CD14-positive monocyte (primary cell): ENCODE results near the gene LENG1. TPM values are rescaled to one million over a fixed set of nuclear protein-coding genes. Genes with fewer than 3 reads are reported as not detected.

Experiments used
- DNase-seq, 3 donors: peaks; one replicate each; pipeline ENCODE4 v3.0.0-alpha.2; 2011 to 2022
- H2AFZ ChIP-seq: 2 replicates; pipeline ENCODE4 v1.6.0; 2012; ENCODE audit warnings: mild to moderate bottlenecking, low read depth, low read length, inconsistent platforms; ENCODE audit not compliant: insufficient read depth, poor library complexity, severe bottlenecking
- H3K27ac ChIP-seq, 2 donors: 1 replicate in 1 of 2; 2 replicates in 1 of 2; pipeline ENCODE4 v1.5.1; 2012 to 2013; ENCODE audit warnings: low read length in 2 of 2, control low read depth in 1 of 2, inconsistent platforms in 1 of 2, low read depth in 1 of 2, mild to moderate bottlenecking in 1 of 2
- H3K27me3 ChIP-seq, 2 donors: one replicate each; pipeline versions ENCODE4 v1.6.0 to v1.6.1; 2011 to 2013; ENCODE audit warnings: low read length in 2 of 2; ENCODE audit not compliant: control insufficient read depth in 2 of 2, insufficient read depth in 2 of 2
- H3K36me3 ChIP-seq, 2 donors: replicated peaks in 1 of 2; 1 replicate in 1 of 2; 2 replicates in 1 of 2; pipeline versions ENCODE4 v1.5.1 to v1.6.1; 2012 to 2013; ENCODE audit warnings: low read length in 2 of 2, control low read depth in 1 of 2, inconsistent platforms in 1 of 2, mild to moderate bottlenecking in 1 of 2; ENCODE audit not compliant: insufficient read depth in 2 of 2, control insufficient read depth in 1 of 2
- H3K4me1 ChIP-seq, 2 donors: 1 replicate in 1 of 2; 2 replicates in 1 of 2; pipeline versions ENCODE4 v1.5.1 to v1.6.1; 2012 to 2013; ENCODE audit warnings: low read length in 2 of 2, control low read depth in 1 of 2, inconsistent platforms in 1 of 2, mild to moderate bottlenecking in 1 of 2, moderate library complexity in 1 of 2; ENCODE audit not compliant: insufficient read depth in 2 of 2, control insufficient read depth in 1 of 2
- H3K4me2 ChIP-seq: replicated peaks from 2 replicates; pipeline ENCODE3; 2012; ENCODE audit warnings: low read length, moderate library complexity, mild to moderate bottlenecking; ENCODE audit not compliant: poor library complexity, severe bottlenecking; ENCODE audit errors: extremely low read depth
- H3K4me3 ChIP-seq, 3 experiments: fragments of 200-600 bp in 1 of 3; sonication (generic) in 1 of 3; replicated peaks in 1 of 3; 1 replicate in 2 of 3; 2 replicates in 1 of 3; pipeline ENCODE4 v1.5.1; 2011 to 2013; ENCODE audit warnings: low read length in 3 of 3, mild to moderate bottlenecking in 3 of 3, control low read depth in 2 of 3, low read depth in 2 of 3, inconsistent platforms in 1 of 3, moderate library complexity in 1 of 3
- H3K79me2 ChIP-seq: 2 replicates; pipeline ENCODE4 v1.6.0; 2012; ENCODE audit warnings: mild to moderate bottlenecking, control low read depth, inconsistent platforms, low read length, moderate library complexity; ENCODE audit not compliant: insufficient read depth
- H3K9ac ChIP-seq: 2 replicates; pipeline ENCODE4 v1.6.0; 2017; ENCODE audit warnings: low read length, mild to moderate bottlenecking; ENCODE audit not compliant: insufficient read depth, poor library complexity, severe bottlenecking
- H3K9me3 ChIP-seq, 2 donors: replicated peaks in 1 of 2; 1 replicate in 1 of 2; 2 replicates in 1 of 2; pipeline versions ENCODE4 v1.5.1 to v1.6.1; 2012 to 2013; ENCODE audit warnings: low read length in 2 of 2, control low read depth in 1 of 2; ENCODE audit not compliant: control insufficient read depth in 1 of 2, insufficient read depth in 1 of 2
- H4K20me1 ChIP-seq: 2 replicates; pipeline ENCODE4 v1.6.0; 2012; ENCODE audit warnings: mild to moderate bottlenecking, low read length, control low read depth, moderate library complexity; ENCODE audit not compliant: insufficient read depth
- H3K27ac Mint-ChIP-seq, 7 donors: one replicate each; pipeline ENCODE4 v1.8.0; 2020; ENCODE audit warnings: mild to moderate bottlenecking in 7 of 7, mixed read lengths in 7 of 7, moderate library complexity in 6 of 7, inconsistent platforms in 2 of 7
- H3K27me3 Mint-ChIP-seq, 3 donors: one replicate each; pipeline ENCODE4 v1.8.0; 2021 to 2022; ENCODE audit warnings: low read depth in 3 of 3, mild to moderate bottlenecking in 3 of 3, mixed read lengths in 3 of 3, moderate library complexity in 3 of 3, inconsistent platforms in 1 of 3
- H3K36me3 Mint-ChIP-seq, 2 donors: one replicate each; pipeline ENCODE4 v1.8.0; 2020; ENCODE audit warnings: mixed read lengths in 2 of 2, inconsistent platforms in 1 of 2, mild to moderate bottlenecking in 1 of 2
- H3K4me1 Mint-ChIP-seq: one replicate; pipeline ENCODE4 v1.8.0; 2020; ENCODE audit warnings: mild to moderate bottlenecking, mixed read lengths
- H3K4me3 Mint-ChIP-seq, 2 donors: one replicate each; pipeline ENCODE4 v1.8.0; 2020; ENCODE audit warnings: mild to moderate bottlenecking in 2 of 2, mixed read lengths in 2 of 2, moderate library complexity in 1 of 2
- H3K9me3 Mint-ChIP-seq, 7 donors: one replicate each; pipeline ENCODE4 v1.8.0; 2020 to 2022; ENCODE audit warnings: mixed read lengths in 7 of 7, mild to moderate bottlenecking in 6 of 7, moderate library complexity in 6 of 7, inconsistent platforms in 2 of 7
- CTCF ChIP-seq: fragments of 200-600 bp; IDR thresholded peaks from one replicate; pipeline ENCODE4 v1.8.0; 2022; ENCODE audit warnings: antibody characterized with exemption, mild to moderate bottlenecking
- WGBS: methylation state at CpG from one replicate; pipeline ENCODE4 v1.1.5; 2013; ENCODE audit warnings: missing lambda C conversion rate; ENCODE audit not compliant: insufficient coverage; 5-methylcytosine and 5-hydroxymethylcytosine counted together
- intact Hi-C, 2 donors: fragments of 100-400 bp; cut with micrococcal nuclease; formaldehyde crosslinking; loops; one replicate each; pipeline versions ENCODE4 v1.15.0 to v1.15.1; 2023
- polyA plus RNA-seq, 3 donors: library from polyadenylated mRNA; depleted of rRNA in 1 of 3; unstranded in 2 of 3; stranded (reverse) in 1 of 3; fragments of 300-500 nt in 2 of 3; fragments of >200 nt in 1 of 3; fragmentation: Illumina TruSeq in 2 of 3; gene quantifications; 1 replicate in 2 of 3; 2 replicates in 1 of 3; pipeline ENCODE4 v1.2.3, GENCODE V29; 2012 to 2021

LENG1 gene
- polyA plus RNA-seq, 3 donors, result 3.4 to 5.4 (median 4.2) TPM

GRCh38 chr19:54145541-54146158 is 13.9 kb downstream of the LENG1 start:
- H3K4me2 ChIP-seq, result no peak overlapping the region
- H3K4me1 ChIP-seq, result no peaks in the 10 kb centered on the region
- 93% methylated on average over 26 of the region's 28 CpGs for WGBS

GRCh38 chr19:54142166-54142780 is 17.2 kb downstream of the LENG1 start:
- peaks cover 59% of the 10 kb centered on the region for H3K79me2 ChIP-seq
- H3K9me3 ChIP-seq, result no peaks in the 10 kb centered on the region
- Mint-ChIP-seq H3K9me3 (peaks cover 0 to 2% (median 0%) of the 10 kb centered on the region in 7 donors), H3K4me1 (peaks cover 26% of the 10 kb centered on the region), H3K4me3 (no peak overlapping the region), H3K27me3 (peaks cover 0 to 3% (median 0%) of the 10 kb centered on the region in 3 donors), H3K27ac (peak overlapping the region in 2 of 7 donors; percentile 47 to 60), H3K36me3 (peaks cover 63 to 73% of the 10 kb centered on the region in 2 donors)
- peaks cover 92% of the 10 kb centered on the region for H4K20me1 ChIP-seq
- intact Hi-C loops, result no loop called here
- peaks cover 16 to 25% of the 10 kb centered on the region in 2 donors for H3K4me1 ChIP-seq
- WGBS, result 83% methylated on average over 5 of the region's 7 CpGs
- no peak for TF ChIP-seq CTCF
- H3K27ac ChIP-seq, result no peak overlapping the region
- H3K27me3 ChIP-seq, result no peaks in the 10 kb centered on the region
- no peak overlapping the region for H2AFZ ChIP-seq
- H3K9ac ChIP-seq, result no peak overlapping the region
- peaks cover 73 to 82% of the 10 kb centered on the region in 2 donors for H3K36me3 ChIP-seq
- H3K4me2 ChIP-seq, result no peak overlapping the region
- no peak for DNase-seq
- H3K4me3 ChIP-seq, result no peak overlapping the region

More at GRCh38 chr19:54145541-54146158, 13.9 kb downstream of the LENG1 start:
- H3K36me3 Mint-ChIP-seq, result peaks cover 83 to 94% of the 10 kb centered on the region in 2 donors
- H2AFZ ChIP-seq, result no peak overlapping the region
- intact Hi-C loops, result no loop called here
- H4K20me1 ChIP-seq, result peaks cover 87% of the 10 kb centered on the region
- no peaks in the 10 kb centered on the region for H3K27me3 Mint-ChIP-seq
- H3K4me3 Mint-ChIP-seq, result no peak overlapping the region
- H3K27ac ChIP-seq, result no peak overlapping the region
- no peaks in the 10 kb centered on the region for H3K9me3 Mint-ChIP-seq
- peaks cover 28% of the 10 kb centered on the region for H3K79me2 ChIP-seq
- TF ChIP-seq CTCF, result no peak
- no peaks in the 10 kb centered on the region for H3K9me3 ChIP-seq
- peaks cover 94 to 99% of the 10 kb centered on the region in 2 donors for H3K36me3 ChIP-seq
- H3K4me3 ChIP-seq, result no peak overlapping the region
- H3K4me1 Mint-ChIP-seq, result peaks cover 4% of the 10 kb centered on the region
- no peak overlapping the region for H3K27ac Mint-ChIP-seq
- no peak overlapping the region for H3K9ac ChIP-seq
- no peak for DNase-seq
- no peaks in the 10 kb centered on the region for H3K27me3 ChIP-seq
